ENCODE data around the gene STX2.

The STX2 gene

DNA sequence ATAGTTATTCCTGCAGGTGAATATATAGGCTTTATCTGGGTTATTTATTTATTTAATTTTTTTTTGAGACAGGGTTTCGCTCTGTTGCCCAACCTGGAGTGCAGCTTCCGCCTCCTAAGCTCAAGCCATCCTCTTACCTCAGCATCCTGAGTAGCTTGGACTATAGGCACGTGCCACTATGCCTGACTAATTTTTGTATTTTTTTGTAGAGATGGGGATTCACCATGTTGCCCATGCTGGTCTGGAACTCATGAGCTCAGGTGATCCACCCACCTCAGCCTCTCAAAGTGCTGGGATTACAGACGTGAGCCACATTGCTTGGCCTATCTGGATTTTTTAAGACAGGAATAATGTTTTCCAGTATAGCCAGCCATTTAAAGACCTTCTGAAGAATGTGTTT, 34.8 kb upstream of the STX2 start:
- peak overlapping the region; percentile 74 for H3K4me3 ChIP-seq (replicated peaks; ENCODE audit: low read depth, low read length)
- DNase-seq (ENCODE audit: low read depth): no peak

DNA sequence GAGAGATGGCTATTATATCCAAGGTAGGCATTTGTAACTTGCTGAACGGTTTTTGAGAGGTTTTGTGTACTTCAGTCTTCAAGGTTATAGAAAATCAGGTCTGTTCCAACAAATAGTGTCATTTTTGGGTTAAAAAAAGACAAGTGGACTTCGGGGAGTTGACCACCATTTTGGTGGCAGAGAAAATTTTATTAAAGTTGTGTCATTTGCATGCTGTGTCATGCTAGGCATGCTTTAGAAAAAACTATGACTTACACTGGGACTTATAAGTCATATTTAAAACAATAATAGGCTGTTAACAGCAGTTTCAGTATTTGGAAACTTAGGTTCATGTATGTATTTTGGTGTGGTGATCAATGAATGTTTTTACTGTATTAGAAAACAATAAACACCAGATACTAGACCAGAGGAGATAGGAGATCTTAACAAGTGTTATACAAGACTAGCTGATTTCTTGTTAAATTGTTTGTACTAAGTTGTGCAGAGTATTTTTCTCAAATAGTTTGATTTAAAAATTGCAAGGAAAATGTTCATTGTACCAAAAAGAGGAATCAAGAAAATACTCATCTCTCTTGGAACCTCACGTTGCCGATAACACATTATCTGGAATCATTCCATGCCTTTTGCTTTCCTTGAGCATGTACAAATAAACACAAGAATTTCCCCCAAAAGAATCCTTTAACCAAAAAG, 34.2 kb upstream of the STX2 start:
- TF ChIP-seq, protein P1, sequence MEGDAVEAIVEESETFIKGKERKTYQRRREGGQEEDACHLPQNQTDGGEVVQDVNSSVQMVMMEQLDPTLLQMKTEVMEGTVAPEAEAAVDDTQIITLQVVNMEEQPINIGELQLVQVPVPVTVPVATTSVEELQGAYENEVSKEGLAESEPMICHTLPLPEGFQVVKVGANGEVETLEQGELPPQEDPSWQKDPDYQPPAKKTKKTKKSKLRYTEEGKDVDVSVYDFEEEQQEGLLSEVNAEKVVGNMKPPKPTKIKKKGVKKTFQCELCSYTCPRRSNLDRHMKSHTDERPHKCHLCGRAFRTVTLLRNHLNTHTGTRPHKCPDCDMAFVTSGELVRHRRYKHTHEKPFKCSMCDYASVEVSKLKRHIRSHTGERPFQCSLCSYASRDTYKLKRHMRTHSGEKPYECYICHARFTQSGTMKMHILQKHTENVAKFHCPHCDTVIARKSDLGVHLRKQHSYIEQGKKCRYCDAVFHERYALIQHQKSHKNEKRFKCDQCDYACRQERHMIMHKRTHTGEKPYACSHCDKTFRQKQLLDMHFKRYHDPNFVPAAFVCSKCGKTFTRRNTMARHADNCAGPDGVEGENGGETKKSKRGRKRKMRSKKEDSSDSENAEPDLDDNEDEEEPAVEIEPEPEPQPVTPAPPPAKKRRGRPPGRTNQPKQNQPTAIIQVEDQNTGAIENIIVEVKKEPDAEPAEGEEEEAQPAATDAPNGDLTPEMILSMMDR (IDR thresholded peaks at IDR 0.05; ENCODE audit: low read length, missing control alignments): no peak
- no peak for DNase-seq (ENCODE audit: low read depth)
- peak overlapping the region; percentile 74 for H3K4me3 ChIP-seq (replicated peaks; ENCODE audit: low read depth, low read length)

More for the DNA sequence above, 34.8 kb upstream of the STX2 start:
- TF ChIP-seq, protein P1 (IDR thresholded peaks at IDR 0.05; ENCODE audit: low read length, missing control alignments): no peak

DNA sequence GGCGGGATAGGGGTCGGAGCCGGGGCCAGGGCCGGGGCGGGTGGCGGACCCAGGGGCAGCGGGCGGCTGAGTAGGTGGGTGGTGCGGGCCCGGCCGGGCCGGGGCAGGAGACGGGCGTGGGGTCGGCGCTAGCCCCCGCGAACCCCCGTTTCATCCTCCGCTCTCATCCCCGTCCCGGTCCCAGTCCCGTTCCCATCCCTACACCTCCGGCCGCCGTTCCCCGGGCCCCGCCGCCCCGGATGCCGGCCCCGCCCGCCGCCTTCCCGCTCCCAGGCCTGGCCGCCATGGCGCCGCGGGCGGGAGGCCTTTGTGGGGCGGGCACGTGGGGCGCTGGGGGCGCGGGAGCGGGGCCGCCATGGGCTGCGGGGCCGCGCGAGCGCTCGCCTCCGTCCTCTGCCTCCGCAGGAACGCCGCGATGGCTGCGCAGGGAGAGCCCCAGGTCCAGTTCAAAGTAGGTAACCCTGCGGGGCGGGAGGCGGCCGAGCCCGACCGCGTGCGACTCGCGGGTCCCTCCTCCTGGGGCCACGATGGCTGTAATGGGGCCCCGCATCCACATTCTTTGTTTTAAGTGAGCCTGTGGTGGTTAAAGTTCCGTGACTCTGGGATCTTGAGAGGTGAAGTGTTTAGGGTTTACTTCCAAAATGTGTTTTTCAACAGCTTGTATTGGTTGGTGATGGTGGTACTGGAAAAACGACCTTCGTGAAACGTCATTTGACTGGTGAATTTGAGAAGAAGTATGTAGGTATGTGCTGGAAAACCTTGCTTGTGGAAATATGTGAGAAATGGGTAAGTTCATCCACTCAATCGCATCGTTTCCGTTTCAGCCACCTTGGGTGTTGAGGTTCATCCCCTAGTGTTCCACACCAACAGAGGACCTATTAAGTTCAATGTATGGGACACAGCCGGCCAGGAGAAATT, 33.4 kb upstream of the STX2 start:
- TF ChIP-seq, protein P1 (IDR thresholded peaks at IDR 0.05; ENCODE audit: low read length, missing control alignments): no peak
- DNase-seq (ENCODE audit: low read depth): peak; percentile 23
- H3K4me3 ChIP-seq (replicated peaks; ENCODE audit: low read depth, low read length): peak overlapping the region; percentile 74

DNA sequence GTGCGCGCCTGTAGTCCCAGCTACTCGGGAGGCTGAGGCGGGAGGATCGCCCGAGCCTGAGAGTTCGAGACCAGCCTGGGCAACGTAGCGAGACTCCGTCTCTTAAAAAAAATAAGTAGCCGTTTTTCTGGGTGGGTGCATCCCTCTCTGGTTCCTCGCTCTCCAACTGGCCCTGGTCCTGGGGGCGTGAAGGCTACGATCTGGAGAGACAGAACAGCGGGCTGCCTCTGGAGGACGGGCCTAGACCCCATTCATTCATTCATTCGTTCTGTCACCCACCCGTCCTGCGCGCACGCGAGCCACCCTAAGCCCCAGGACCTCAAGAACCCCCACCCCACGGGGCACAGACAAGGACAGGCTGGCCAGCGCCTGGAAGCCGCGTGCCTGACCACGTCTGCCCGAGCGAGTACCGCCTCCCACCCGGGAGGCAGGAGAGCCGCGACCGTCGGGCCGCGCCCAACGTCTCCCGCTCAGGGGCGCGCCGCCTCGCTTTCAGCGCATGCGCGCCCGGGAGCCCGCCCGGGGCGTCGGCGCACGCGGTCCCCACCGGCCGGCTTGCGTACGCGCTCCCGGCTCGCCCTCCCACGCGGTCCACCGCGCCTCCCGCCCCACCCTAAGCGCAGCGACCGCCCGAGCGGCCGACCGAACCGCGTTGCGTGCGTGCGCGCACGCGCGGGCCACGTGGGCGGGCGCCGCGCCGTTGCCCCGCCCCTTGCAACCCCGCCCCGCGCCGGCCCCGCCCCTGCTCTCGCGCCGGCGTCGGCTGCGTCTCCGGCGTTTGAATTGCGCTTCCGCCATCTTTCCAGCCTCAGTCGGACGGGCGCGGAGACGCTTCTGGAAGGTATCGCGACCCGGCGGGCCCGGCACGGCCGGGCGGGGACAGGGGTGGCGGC, 32.5 kb upstream of the STX2 start, which contains the start of gene RAN:
TSS of gene RAN (plus strand) at position 781 of the 893 bp plus-strand sequence. CDS start 528 bp downstream, outside the sequence.
- TF ChIP-seq, protein P1 (IDR thresholded peaks at IDR 0.05; ENCODE audit: low read length, missing control alignments): no peak
- DNase-seq (ENCODE audit: low read depth): peak; percentile 96

DNA sequence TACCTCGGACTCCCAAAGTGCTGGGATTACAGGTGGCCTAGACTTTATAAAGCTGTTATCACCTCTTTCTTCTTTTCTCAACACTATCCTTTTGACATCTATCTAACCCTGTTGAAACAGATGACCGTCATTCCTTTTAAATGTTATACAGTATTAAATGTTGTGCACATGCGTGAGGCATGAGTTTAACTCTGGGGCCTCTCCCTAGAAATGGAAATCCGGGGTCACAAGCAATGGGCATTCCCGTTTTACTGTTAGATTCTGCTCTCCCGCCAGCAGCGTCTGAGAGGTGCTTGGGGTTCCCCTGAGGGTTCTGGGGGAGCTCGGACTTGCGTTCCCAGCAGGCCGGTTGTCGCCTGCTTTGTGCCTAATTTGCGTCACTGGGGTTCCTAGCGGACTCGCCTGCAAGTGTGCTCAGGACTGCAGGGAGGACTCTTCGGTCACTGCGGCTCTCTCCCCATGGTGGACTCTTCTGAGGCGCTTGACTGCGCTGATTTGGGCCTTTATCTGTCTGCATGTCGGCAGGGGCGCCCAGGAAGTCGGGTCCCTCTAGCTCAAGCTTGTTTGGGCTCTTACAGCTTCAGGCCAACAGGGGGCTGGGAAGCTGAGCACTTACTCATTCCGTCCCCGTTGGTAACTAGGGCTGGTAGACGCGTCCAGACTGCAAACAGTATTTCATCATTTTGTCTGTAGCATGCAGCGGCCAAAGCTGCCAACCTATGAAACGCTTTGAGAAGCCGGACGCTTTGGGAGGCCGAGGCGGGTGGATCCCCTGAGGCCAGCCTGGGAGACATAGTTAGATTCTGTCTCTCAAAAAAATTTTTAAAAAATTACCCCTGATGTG, 31.6 kb upstream of the STX2 start:
- peak overlapping the region; percentile 66 for H3K4me3 ChIP-seq (replicated peaks; ENCODE audit: low read depth, low read length)
- TF ChIP-seq, protein P1 (IDR thresholded peaks at IDR 0.05; ENCODE audit: low read length, missing control alignments): peak; percentile 67
- peak; percentile 96 for DNase-seq (ENCODE audit: low read depth)

More for the DNA sequence above, 32.5 kb upstream of the STX2 start, which contains the start of gene RAN:
- peak within 1 kb of the TSS; percentile 74 for H3K4me3 ChIP-seq (replicated peaks; ENCODE audit: low read depth, low read length)

All from fibroblast of pulmonary artery (primary cell).